ENCODE measurements around the gene IPCEF1. TPM values are rescaled to one million over a fixed set of nuclear protein-coding genes. Genes with fewer than 3 reads are reported as not detected.

The IPCEF1 gene
- total and polyA plus RNA-seq, 2 of the 4 experiments (the other 2 are of a cell fraction) = under 0.01 to 0.03 TPM

- intact Hi-C loops (cut with micrococcal nuclease) = loop anchor here (10.0 kb wide), 1 partner anchor 1123 kb away; no protein-coding TSS in a partner anchor
- ATAC-seq (ENCODE audit: low read depth) = no peak
- POLR2A ChIA-PET (ENCODE audit: unreplicated experiment) = interaction anchor here (0.6 kb wide), 1 partner anchor 1072 kb away, joined by 4 read pairs; no protein-coding TSS in a partner anchor
These were observed 198.9 kb downstream of the IPCEF1 start for GRCh38 chr6:154157706-154158105.

More at GRCh38 chr6:154157706-154158105, 198.9 kb downstream of the IPCEF1 start:
- no peak overlapping the region for H3K4ac ChIP-seq (ENCODE audit: low read depth, low read length)
- H3K9me1 ChIP-seq (ENCODE audit: insufficient read depth, low read length) = no peaks in the 10 kb centered on the region
- H2AFZ ChIP-seq (replicated peaks; ENCODE audit: low read length, poor library complexity) = no peak overlapping the region
- H3K9me3 ChIP-seq (ENCODE audit: control insufficient read depth, insufficient read depth, low read length) = no peaks in the 10 kb centered on the region; the same call in 1 of the 2 replicates
- H2BK120ac ChIP-seq (ENCODE audit: low read depth, low read length) = no peak overlapping the region
- no peak for DNase-seq
- H3K56ac ChIP-seq (ENCODE audit: extremely low read depth, insufficient read depth, low read length) = no peak overlapping the region
- H4K8ac ChIP-seq (ENCODE audit: low read depth in 2 of 2, low read length in 2 of 2) = no peak overlapping the region
- no peak overlapping the region for H2AK9ac ChIP-seq (replicated peaks; ENCODE audit: low read depth, low read length, poor library complexity)
- TF ChIP-seq RFX5 (IDR thresholded peaks at IDR 0.05; ENCODE audit: low read depth, low read length) = no peak
- no peak overlapping the region for H2BK20ac ChIP-seq (ENCODE audit: low read depth, low read length)
- H2BK5ac ChIP-seq (ENCODE audit: low read depth, low read length, poor library complexity, severe bottlenecking) = no peak overlapping the region
- H3K23ac ChIP-seq (ENCODE audit: low read depth, low read length) = no peak overlapping the region
- H3K4me3 ChIP-seq (ENCODE audit: insufficient read depth, low read depth, low read length) = no peak overlapping the region
- no peaks in the 10 kb centered on the region for H3K36me3 ChIP-seq (ENCODE audit: control insufficient read depth, insufficient read depth, low read length)
- H2AK5ac ChIP-seq (ENCODE audit: low read depth, low read length) = no peak overlapping the region
- H3K18ac ChIP-seq (ENCODE audit: low read depth, low read length) = no peak overlapping the region
- H4K20me1 ChIP-seq (ENCODE audit: insufficient read depth, low read length) = no peaks in the 10 kb centered on the region
- H2BK15ac ChIP-seq (ENCODE audit: low read depth, low read length) = no peak overlapping the region
- no peak overlapping the region for H3K14ac ChIP-seq (replicated peaks; ENCODE audit: low read depth, low read length)
- in situ Hi-C loops (cut with MboI; ENCODE audit: low sequenced_read_pairs) (loop anchor here (5.0 to 25.0 kb wide), 4 partner anchors 210 to 1120 kb away; no protein-coding TSS in a partner anchor), dilution Hi-C loops (cut with HindIII; ENCODE audit: low sequenced_read_pairs, unreplicated experiment) (loop anchor here (25.0 kb wide), 1 partner anchor 205 kb away; the partner anchor contains the start of gene IPCEF1)
- H3K27ac ChIP-seq (ENCODE audit: insufficient read depth, low read length) = no peak overlapping the region
- peaks cover 3% of the 10 kb centered on the region; the same call in 1 of the 2 replicates for H3K4me1 ChIP-seq (ENCODE audit: control insufficient read depth, insufficient read depth, low read length)
- H3K79me1 ChIP-seq (ENCODE audit: low read depth in 1 of 2, low read length in 2 of 2) = no peaks in the 10 kb centered on the region
- BruUV-seq (replicated peaks) = no TSS peak
- no peak overlapping the region for H3K4me2 ChIP-seq (ENCODE audit: low read depth, low read length)
- no peak overlapping the region for H4K5ac ChIP-seq (ENCODE audit: low read depth, low read length)
- CTCF ChIA-PET = interaction anchor here (1.4 to 2.3 kb wide), 2 partner anchors 119 to 213 kb away, joined by 4 to 12 read pairs; no protein-coding TSS in a partner anchor
- no peak overlapping the region for H3K9ac ChIP-seq (ENCODE audit: low read depth, low read length)
- no peaks in the 10 kb centered on the region for H3K27me3 ChIP-seq (ENCODE audit: control insufficient read depth, insufficient read depth, low read length)
- no peak overlapping the region for H4K91ac ChIP-seq (ENCODE audit: insufficient read depth, low read depth, low read length)
